Measurements from ENCODE around the gene SCN10A. TPM values are rescaled to one million over a fixed set of nuclear protein-coding genes. Genes with fewer than 3 reads are reported as not detected.

The SCN10A gene
- total RNA-seq, 2 donors from 2014 or later, result not detected

DNA sequence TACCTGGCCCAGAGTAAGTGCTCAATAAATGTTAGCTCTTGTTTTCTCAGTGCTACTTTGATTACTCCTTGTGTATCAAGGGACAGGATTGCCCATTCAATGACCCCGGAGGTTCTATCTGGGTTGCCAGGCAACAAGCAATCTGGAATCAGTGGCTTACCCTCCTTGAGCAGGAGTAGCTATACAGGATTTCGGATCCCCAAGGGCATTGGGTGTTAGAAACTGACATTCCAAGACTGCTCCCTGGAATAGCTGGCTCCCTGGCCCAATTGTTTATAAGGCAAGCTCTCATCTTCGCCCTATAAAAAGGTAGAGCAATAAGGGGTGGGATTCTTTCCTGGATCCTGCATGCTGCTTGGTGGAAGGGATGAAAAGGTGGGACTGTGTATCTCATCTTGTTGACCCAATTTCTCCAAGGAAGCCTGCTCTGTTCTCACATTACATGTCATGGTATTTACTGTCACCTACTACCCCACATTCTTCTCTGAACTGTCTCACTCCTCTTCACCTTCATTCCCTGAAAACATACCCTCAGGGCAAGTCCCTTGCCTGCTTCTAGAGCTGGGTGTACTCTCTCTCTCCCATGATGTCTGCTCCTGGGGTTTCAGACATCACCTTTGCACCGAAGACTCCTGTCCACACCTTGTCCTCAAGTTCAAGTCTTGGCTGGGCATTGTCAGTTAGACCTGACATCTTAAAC is 26.4 kb upstream of the SCN10A start:
- Histone ChIP-seq H3K4me3 (ENCODE audit: low read length) (no peak overlapping the region), H3K36me3 (ENCODE audit: control insufficient read depth, insufficient read depth, low read length) (no peaks in the 10 kb centered on the region), H3K4me1 (ENCODE audit: control insufficient read depth, insufficient read depth, low read length) (no peaks in the 10 kb centered on the region), H3K27me3 (ENCODE audit: control insufficient read depth, insufficient read depth, low read length, poor library complexity, severe bottlenecking) (peaks cover 35% of the 10 kb centered on the region), H3K9ac (ENCODE audit: extremely low read depth, low read length, poor library complexity, severe bottlenecking) (no peak overlapping the region), H3K9me3 (ENCODE audit: control insufficient read depth, low read length) (no peaks in the 10 kb centered on the region), H3K27ac (ENCODE audit: low read depth, low read length) (no peak overlapping the region)
- H3K4me3 Mint-ChIP-seq, result no peak overlapping the region
- DNase-seq, result no peak
- 80 to 87% methylated on average over 3 to 4 of the region's 4 CpGs for WGBS, 2 experiments (ENCODE audit: insufficient coverage in 1 of 2, insufficient read length in 1 of 2)
- H3K27ac Mint-ChIP-seq, result no peak overlapping the region
- no peaks in the 10 kb centered on the region for H3K4me1 Mint-ChIP-seq
- no peaks in the 10 kb centered on the region for H3K9me3 Mint-ChIP-seq
- TF ChIP-seq, protein P1, sequence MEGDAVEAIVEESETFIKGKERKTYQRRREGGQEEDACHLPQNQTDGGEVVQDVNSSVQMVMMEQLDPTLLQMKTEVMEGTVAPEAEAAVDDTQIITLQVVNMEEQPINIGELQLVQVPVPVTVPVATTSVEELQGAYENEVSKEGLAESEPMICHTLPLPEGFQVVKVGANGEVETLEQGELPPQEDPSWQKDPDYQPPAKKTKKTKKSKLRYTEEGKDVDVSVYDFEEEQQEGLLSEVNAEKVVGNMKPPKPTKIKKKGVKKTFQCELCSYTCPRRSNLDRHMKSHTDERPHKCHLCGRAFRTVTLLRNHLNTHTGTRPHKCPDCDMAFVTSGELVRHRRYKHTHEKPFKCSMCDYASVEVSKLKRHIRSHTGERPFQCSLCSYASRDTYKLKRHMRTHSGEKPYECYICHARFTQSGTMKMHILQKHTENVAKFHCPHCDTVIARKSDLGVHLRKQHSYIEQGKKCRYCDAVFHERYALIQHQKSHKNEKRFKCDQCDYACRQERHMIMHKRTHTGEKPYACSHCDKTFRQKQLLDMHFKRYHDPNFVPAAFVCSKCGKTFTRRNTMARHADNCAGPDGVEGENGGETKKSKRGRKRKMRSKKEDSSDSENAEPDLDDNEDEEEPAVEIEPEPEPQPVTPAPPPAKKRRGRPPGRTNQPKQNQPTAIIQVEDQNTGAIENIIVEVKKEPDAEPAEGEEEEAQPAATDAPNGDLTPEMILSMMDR (conservative IDR thresholded peaks at IDR 0.05), result no peak
- peaks cover 14% of the 10 kb centered on the region for H3K27me3 Mint-ChIP-seq (ENCODE audit: insufficient read depth)
- no peaks in the 10 kb centered on the region for H3K36me3 Mint-ChIP-seq (ENCODE audit: low read depth)

DNA sequence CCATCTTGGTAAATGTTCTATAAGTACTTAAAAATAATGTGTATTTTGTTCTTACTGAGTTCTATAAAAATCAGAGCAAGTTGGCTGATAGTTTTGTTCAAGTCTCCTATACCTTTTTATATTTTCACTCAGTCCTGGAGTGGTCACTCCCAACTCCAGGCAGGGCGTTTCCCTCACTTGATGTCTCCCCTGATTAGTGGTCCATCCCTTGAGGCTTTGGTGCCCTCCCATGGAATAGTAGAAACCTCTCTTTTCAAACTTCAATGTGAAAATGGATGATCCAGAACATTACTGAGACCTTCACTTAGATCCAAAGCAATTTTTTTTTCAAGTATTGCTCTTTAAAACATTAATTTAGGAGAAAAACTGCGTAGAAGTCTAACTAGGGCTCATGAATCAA is 25.0 kb upstream of the SCN10A start:
- Mint-ChIP-seq H3K9me3 (no peaks in the 10 kb centered on the region), H3K4me1 (peaks cover 2% of the 10 kb centered on the region), H3K4me3 (no peak overlapping the region), H3K27ac (no peak overlapping the region), H3K27me3 (ENCODE audit: insufficient read depth) (peaks cover 16% of the 10 kb centered on the region), H3K36me3 (ENCODE audit: low read depth) (no peaks in the 10 kb centered on the region)
- Histone ChIP-seq H3K4me3 (ENCODE audit: low read length) (no peak overlapping the region), H3K9me3 (ENCODE audit: control insufficient read depth, low read length) (no peaks in the 10 kb centered on the region), H3K36me3 (ENCODE audit: control insufficient read depth, insufficient read depth, low read length) (no peaks in the 10 kb centered on the region), H3K4me1 (ENCODE audit: control insufficient read depth, insufficient read depth, low read length) (no peaks in the 10 kb centered on the region), H3K27me3 (ENCODE audit: control insufficient read depth, insufficient read depth, low read length, poor library complexity, severe bottlenecking) (peaks cover 35% of the 10 kb centered on the region), H3K27ac (ENCODE audit: low read depth, low read length) (no peak overlapping the region), H3K9ac (ENCODE audit: extremely low read depth, low read length, poor library complexity, severe bottlenecking) (no peak overlapping the region)
- WGBS, 2 experiments (ENCODE audit: insufficient coverage in 1 of 2, insufficient read length in 1 of 2), result 38 to 73% methylated on average over 1 to 2 of the region's 2 CpGs
- DNase-seq, result no peak
- TF ChIP-seq, protein P1 (conservative IDR thresholded peaks at IDR 0.05), result peak; percentile 45

DNA sequence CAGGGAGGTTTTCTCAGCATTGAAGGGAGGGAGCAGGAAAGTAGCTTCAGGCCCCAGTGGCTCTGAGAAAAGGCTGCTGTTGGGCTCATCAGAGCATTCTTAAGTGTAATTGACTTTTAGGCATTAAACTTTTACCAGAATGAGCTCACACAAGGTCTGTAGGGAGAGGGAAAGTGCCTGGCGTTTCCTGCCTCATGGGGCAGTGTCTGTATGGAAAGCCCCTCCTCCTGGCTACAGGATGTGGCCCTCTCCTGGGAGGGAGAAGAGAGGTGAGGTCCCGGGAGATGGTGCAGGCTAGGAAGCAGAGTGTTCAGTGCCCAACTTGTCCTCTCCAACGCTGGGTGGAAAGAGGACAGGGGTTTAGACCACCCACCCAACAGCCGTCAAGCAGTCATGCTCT is 21.3 kb upstream of the SCN10A start:
- H3K4me3 Mint-ChIP-seq, result no peak overlapping the region
- Histone ChIP-seq H3K9ac (ENCODE audit: extremely low read depth, low read length, poor library complexity, severe bottlenecking) (no peak overlapping the region), H3K27ac (ENCODE audit: low read depth, low read length) (no peak overlapping the region), H3K4me1 (ENCODE audit: control insufficient read depth, insufficient read depth, low read length) (no peaks in the 10 kb centered on the region), H3K27me3 (ENCODE audit: control insufficient read depth, insufficient read depth, low read length, poor library complexity, severe bottlenecking) (peaks cover 14% of the 10 kb centered on the region), H3K9me3 (ENCODE audit: control insufficient read depth, low read length) (no peaks in the 10 kb centered on the region), H3K36me3 (ENCODE audit: control insufficient read depth, insufficient read depth, low read length) (no peaks in the 10 kb centered on the region), H3K4me3 (ENCODE audit: low read length) (no peak overlapping the region)
- H3K4me1 Mint-ChIP-seq, result peaks cover 8% of the 10 kb centered on the region
- no peaks in the 10 kb centered on the region for H3K36me3 Mint-ChIP-seq (ENCODE audit: low read depth)
- TF ChIP-seq, protein P1 (conservative IDR thresholded peaks at IDR 0.05), result no peak
- peaks cover 10% of the 10 kb centered on the region for H3K27me3 Mint-ChIP-seq (ENCODE audit: insufficient read depth)
- WGBS, 2 experiments (ENCODE audit: insufficient coverage in 1 of 2, insufficient read length in 1 of 2), result 77 to 100% methylated on average over 2 to 4 of the region's 4 CpGs
- no peak overlapping the region for H3K27ac Mint-ChIP-seq
- no peak for DNase-seq
- H3K9me3 Mint-ChIP-seq, result no peaks in the 10 kb centered on the region

Measured in endodermal cell (in vitro differentiated cells).